ENCODE data around the gene ASAP3.

The ASAP3 gene

DNA sequence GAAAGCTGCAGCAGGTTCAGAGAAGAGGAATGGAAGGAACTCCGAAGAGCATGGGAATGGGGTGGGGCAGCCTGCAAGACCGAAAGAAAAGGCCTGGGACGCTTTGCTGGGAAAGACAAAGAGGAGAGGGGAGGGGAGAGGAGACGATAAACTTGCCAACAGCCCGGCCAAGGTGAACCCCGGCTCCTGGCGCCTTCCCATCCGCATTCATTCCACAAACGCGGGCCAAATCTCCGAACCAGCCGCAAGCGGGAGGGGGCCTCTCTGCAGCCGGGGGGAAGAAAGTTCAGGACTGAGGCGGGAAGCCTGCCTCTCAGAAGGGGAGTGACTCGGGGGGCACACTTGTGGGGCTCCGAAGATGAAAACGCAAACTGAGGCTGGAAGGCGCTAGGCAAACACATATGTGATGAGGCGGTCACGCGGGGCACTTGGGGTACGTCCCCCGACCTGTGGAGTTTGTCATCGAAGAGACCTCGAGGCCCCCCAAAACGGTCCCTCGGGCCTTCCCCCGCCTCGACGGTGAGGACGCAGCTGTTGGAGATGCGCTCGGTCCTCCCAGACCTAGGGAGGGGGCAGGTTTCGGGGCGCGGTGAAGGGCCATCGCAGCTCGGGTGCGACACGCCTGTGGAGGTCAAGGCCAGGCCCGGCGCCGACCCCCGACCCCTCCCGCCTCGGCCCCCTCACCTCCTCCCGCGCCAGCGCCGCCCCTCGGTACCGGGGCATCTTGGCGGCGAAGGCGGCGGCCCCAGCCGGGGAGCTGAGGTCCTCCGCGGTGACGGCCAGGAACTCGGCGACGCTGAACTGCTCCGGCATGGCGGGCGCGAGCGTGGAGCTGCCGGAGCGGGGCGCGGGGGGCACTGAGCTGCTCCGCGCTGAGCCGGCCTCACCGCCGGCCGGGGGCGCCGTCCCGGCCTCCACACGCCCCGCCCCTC lies at the start of gene ASAP3:
Gene ASAP3 (minus strand): TSS at position 859 of the 932 bp plus-strand sequence. CDS start 46 bp downstream, at position 813.
- no peak for DNase-seq

DNA sequence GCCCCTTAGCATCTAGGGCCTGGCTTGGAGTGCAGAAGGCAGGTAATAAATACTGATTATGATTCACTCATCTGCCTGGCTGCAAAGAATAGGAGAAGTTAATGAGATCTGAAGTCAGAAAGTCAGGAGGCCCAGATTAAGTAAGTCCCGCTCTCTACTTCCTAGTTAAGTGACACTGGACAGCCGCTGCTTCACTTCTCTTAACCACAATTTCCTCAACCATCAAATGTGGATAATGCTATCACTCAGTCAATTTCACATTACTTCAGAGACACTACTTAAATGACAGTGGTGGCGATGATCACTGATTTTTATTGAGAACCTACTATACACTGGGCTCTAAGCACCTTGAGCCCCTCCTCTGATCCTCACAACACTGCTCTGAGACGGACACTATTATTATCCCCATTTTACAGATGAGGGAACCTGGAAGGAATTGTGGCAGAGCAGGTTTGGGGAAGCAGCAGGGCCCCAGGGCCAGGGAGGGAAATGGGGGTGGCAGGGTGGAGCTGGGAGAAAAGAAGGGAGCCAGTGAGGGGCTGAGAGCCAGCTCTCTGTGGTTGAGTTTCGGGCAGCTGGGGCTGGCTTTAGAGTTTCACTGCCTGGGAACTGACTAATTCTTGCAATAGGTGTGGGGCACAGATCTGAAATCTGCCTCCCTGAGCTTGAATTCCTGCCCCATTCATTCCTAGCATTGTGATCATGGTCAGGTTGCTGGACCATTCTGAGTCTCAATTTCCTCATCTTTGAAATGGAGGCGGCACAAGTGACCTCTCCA lies 49.5 kb upstream of the ASAP3 start:
- DNase-seq = no peak

DNA sequence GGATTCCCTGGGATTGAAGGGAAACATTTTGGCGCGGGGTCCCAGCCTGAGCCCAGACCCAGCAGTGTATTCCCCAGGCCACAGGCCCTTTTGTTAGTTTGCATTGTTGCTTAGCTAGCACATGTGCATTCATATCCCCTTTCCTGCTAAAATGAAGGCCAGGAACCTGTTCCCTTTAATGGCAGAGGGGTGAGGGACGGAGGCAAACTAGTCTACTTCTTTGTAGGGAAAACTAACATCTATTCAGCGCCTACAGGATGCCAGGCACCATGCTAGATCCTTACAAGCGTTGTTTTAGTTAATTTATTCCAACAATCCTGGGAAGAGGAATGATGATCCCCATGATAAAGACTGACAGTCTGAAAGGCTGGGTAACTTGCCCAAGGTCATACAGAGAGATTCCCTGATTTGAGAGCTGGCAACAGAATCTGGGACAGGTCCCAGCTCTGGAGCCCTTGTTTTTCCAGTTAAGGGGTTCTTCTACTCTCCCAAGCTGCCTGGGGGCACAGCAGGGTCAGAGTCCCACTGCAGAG lies 47.6 kb upstream of the ASAP3 start:
- DNase-seq = no peak

DNA sequence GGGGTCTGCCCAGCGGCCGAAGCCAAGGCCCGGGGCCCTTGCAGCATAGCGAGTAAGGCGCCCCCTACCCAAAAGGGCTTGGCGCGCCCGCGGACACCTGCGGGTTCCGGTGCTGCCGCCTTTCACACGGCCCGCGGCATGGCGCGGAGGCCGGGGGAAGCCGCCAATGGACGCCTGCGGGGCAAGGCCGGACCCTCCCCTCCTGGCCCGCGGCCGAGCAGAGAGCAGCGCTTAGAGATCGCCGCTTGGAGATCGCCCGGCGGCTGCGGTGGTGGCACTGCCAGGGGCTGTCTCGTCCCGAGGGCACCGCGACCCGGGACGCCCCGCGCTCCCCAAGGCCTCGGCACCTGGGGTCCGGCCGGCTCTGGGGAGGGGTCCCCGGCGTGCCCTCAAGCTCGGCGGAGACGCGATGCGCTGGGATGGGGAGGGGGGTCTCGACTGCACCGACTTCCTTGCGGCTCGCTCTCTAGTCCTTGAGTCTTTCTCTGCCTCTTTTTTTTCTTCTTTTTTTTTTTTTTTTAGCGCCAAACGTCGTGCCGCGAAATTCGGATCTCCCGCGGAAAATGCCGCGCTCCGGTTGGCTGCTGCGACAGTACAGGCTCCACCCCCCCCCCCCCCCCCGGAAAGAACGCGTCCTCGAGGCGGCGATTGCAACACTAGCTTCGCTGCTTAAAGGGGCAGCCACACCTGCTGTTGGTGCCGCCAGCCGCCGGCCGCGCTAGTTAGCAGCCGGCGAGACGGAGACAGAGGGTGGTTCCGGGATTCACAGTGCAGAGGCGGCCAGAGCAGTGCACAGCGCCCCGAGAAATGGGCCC lies 47.0 kb upstream of the ASAP3 start, which contains the start of gene E2F2:
Gene E2F2 (minus strand): TSS at position 487 of the 815 bp plus-strand sequence. CDS start 440 bp downstream, at position 47.
- peak; percentile 87 for DNase-seq

DNA sequence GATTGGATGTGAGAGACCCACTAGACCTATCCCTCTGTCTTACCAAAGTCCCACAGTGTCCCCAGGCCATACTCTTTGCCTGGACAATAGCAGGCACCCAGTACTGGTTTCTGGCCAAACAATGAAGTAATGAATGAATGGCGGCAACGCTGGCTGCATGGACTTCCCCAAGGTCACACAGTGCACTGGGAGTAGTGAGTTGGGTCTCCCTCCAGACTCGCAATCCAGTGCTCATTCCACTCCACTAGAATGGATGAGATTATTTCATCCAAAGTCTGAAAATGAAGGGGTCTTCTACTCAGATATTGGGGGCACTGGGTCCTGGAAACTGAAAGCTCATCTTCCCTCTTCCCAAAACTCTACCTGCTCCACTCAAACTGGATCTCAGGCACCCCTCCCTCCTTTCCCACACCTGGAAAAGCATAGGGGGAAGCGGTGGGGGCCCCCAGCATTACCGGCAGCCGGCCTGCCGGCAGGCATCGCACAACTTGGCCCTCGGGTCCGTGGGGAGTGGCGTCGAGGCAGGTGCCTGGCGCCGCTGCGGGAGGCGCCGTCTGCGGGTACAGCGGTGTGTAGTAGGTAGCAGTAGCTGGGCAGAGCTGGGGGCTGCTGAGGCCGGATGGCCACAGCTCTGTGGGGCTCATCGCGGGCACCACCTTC lies 46.2 kb upstream of the ASAP3 start:
- no peak for DNase-seq

DNA sequence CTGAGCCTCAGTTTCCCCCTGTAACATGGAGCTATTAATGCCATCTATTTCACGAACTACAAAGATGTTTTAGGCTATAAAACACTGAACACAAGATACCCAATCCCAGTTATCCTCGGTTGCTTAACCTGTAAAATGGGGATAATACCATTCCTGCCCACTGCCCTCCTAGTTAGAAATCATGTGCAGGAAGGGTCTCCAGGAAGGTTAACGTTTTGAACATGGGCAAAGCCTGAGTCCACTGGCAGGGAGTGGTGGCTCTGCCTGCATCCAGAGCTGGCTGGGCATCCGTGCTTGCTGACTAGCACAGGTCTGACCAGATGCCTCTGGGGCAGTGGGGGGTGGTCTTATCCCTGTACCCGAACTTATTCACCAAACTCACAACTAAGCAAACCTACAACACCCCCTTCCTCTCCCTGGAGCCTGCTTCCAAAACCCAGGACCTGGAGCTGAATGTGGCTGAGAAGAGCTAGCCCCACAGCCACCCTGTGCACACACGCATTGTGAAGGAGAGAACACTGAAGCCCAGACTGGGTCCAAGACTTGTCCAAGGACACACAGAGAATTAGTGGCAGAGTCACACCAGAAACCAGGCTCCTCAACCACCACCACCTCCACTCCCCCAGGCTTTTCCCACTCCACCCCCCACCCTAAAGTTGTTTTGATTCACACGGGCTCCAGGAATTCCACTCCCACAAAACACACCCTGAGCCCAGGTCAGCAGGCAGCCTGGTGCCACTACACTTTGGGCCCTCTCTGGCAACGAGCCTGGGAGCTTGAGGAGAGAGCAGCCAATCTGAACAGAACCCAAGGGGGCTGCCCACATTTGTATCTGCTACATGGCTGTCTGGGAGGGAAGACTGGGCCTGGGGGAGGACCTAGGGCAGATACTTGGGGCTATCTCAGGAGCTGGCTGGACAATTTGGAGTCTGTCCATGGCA lies 45.4 kb upstream of the ASAP3 start:
- no peak for DNase-seq

DNA sequence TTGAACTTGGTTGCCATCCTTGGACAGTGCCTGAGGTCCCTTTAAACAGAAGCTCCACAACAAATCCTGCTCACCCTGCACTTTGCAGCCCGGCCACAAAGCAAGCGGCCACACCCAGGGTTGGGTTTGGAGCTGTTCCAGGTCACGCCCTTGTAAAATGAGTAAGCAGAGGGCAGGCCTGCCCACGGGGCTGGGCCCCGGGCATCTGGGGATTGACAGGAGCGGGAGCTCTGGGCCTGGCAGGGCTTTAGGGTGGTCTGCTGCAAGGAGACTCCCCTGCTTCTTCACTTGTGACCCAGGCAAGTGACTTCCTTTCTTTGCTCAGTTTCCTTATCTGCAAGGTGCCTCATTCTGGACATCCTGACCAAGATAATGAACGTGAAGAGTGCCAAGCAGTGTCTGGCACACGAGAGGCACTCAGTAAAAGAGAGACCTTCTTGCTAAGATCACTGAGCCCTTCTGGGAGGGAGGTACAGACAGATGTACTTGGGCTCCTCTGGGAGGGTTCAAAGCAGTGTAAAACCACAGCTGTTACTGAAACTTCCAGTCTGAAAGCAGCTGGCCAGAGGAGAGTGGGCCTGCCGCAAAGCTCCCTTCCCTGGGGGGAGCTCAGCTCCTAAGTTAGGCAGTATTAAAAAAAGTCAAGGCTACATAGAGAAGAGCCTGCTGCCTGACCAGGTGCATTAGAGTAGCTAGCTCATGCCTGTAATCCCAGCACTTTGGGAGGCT lies 44.4 kb upstream of the ASAP3 start:
- peak; percentile 89 for DNase-seq

DNA sequence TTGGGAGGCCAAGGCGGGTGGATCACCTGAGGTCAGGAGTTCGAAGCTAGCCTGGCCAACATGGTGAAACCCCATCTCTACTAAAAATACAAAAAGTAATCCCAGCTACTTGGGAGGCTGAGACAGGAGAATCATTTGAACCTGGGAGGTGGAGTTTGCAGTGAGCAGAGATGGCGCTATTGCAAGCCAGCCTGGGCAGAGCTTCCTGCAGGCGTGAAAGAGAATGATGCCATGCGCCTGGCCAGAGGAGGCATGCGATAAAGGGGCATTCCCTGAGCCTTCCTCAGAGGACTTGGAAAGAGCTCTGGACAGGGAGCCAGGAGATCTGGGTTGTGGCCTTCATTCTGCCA lies 43.9 kb upstream of the ASAP3 start:
- DNase-seq = no peak

DNA sequence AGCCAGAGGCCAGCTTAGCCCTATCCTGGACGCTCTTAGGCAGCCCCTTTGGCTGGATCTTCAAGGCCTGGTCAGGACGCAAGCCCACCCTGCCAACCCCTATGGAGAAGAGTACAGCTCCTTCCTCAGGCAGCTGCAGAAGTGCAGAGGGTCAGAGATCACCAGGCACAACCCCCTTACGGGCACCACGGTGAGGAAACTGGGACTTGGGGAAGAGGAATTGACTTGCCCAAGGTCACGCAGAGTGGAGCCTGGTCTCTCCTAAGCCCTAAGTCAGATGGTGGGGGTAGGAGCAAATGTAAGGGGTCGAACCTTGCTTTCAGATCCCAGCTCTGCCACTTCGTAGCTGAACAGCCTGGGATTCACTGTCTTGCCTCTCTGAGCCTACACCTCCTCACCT lies 43.4 kb upstream of the ASAP3 start:
- no peak for DNase-seq

DNA sequence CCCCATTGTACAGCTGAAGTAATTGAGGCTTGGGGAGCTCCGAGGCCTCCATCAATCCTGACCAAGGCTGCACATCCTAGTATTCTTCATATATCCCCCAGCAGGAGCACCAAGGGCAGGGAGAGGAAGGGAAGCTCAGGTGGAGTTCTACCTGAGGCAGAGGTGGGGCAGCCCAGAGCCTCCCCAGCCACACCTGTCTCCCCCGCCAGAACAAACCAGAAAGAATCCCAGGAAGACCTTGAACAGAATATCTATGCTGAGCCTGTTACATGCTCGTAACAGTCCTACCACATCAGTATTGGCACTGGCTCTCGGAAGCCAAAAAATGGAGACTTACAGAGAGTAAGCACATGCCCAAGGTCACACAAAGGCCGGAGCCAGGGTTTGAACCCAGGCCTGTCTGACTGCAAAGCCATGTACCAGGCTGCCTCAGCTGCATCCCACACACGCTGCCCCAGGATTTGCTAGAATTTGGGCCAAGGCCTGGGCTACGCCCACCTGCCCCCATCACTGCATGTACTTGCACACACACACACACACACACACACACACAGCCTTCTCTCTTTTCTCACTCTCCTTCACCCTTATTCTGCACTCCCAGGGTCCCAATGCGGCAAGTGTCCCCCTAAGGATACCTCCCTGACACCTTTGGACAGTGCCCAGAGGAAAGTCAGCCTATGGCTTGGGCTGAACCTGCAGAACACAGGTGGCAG lies 42.5 kb upstream of the ASAP3 start:
- no peak for DNase-seq

DNA sequence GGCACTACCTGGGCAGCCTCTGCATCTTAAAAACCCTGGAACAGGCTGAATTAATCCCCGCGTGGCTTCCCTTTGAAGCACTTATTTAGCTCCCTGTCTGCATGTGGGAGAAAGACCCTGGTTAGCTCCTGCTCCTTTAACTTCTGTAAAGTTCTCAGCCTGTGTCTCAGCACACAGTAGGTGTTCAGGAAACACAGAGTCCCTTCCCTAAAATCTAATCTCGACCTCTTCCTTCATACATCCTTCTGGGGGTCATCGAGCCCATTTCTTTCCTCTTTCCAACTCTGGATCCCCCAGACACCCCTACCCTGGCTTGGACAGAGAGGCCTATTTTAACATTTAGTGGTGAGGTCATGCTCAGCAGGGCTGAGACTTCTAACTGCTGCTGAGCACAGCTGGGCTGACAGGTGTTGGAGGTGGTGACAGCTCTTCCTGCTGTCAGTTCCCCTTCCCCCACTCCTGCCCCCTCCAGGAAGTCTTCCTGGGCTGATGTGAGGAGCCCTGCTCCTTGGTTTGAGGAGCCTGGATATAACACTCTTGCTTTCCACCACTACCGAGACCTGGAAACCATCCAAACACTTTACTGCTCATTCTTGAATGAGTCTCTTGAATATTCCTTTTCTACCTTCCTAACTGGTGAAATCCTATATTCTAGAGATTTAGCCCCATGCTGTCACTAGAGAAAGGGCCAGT lies 41.7 kb upstream of the ASAP3 start:
- no peak for DNase-seq

DNA sequence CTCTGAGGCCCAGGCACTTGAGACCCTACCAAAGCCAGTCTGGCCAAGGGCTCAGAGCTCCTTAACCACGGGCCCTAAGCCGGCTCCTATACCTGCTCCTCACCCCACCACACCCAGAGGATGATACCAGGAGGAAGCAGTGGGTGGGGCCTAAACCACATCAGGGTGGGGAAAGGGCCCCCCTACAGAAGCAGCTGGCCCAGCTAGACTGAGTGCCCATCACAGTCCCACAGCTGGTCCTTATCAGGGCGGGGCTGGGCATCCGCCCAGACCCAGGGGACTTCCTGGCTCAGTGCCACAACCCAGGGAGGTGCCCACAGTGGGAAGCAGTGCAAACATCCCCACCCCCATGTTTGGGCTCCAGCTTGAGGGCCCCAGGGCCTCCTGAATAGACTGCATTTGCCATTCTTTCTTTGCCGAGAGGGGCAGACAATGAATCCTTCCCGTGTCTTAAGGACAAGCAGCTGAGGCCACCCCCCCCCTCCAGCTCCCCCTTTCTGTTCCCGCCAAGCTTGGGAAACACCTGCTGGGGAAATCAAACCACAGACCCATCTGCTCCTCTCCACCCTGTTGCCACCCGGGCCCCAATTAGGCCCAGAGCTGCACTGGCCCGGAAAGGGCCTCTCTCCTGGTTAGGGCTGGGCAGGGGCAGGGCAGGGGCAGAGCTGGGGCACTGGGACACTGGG lies 40.9 kb upstream of the ASAP3 start:
- DNase-seq = no peak

DNA sequence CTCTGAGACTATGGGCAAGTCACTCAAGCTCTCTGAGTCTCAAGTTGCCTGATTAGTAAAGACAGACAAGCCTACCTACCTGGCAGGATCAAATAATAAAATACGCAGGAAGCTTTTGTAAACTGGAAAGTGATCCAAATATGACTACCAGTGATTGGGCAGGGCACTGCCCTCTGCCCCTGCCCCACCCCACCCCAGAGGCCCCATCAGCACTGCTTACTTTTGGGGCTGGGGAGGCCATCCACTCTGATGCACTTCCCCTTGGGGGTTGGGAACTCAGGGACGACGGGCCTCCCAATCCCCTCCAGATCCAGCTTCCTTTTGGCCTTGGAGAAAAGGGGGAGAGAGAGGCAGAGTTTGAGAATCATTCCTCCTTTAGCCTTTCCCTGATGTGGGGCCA lies 40.2 kb upstream of the ASAP3 start:
- DNase-seq = no peak

DNA sequence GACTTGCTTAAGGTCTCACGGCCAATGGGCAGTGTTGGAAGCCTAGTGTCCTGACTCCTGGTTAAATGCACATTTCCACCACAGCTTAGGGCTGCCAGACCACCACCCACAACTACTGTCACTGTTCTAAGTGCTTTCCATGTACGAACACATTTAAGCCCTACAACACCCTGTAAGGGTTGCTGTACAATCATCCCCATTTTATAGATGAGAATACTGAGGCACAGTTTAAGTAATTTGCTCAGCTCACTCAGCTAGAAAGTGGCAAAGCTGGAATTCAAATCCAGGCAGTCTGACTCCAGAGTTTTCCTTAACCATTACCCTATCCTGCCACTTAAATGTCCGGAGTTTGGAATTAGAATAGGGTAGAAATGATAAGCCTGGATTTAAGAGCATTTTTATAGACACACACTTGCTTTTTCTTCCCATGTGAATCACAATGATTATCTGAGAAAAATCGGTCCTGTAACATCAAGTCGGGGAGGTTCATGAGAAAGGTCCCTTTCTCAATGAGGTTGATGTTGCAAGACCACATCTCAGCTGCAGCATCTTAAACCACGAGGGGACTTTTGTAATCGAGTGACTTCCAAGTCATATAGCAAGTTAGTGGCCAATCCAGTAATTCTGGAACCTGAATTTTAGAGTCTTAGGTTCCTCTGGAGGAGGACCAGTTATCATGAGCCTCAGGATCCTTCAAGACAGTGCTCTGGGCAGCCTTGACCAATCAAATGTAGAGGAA lies 38.4 kb upstream of the ASAP3 start:
- DNase-seq = no peak

DNA sequence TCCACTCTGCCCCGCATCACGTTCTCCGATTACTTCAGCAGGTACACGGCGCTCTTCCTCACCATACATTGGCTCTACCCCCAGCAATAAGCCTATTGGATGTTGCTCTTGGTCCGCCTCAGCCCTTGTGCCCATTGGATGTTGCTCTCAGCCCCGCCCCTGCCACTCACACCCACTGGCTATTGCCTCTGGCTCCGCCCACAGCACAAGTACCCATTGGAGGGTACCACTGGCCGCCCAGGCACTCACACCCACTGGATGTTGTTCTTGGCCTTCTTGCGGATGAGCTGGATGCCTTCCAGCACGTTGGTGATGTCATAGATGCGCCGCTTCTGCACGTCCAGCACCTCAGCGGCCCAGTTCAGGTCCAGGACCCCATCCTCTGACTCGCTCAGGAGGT lies 37.6 kb upstream of the ASAP3 start:
- no peak for DNase-seq

DNA sequence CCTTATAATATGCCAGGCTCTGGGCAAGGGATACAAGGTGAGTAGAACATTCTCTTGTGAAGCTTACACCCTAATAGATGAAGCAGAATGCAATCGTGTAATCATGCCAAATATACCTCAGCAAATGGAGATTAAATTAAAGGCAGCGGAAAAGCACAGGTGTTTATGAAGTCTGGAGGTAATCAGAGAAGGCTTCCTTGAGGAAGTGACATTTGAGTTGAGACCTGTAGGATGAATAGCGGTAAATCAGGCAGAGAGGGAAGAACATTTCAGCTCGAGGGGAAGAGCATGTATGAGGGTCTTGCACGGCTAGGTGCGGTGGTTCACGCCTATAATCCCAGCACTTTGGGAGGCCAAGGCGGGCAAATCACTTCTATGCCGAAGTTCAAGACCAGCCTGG lies 33.6 kb upstream of the ASAP3 start:
- DNase-seq = no peak

DNA sequence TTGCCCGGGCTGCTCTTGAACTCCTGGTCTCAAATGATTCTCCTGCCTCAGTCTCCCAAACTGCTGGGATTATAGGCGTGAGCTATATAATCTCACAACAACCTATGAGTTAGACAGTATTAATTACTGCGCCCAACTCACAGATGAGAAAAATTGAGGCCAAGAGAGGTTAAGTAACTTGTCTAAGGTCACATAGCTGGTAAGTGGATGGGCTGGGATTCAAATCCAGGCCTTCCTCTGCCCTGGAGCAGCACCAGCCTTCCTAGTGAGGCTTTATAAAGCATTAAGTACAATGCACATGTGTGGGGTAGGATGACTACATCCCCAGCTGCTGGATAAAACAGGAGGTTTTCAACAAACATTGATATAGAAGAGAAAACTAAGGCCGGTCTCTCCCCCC lies 31.9 kb upstream of the ASAP3 start:
- no peak for DNase-seq

All from activated CD8-positive, alpha-beta memory T cell treated with anti-CD3 and anti-CD28 coated beads for 24 hours (primary cell).